GM23338 (cell line): ENCODE results near the gene RAD51B.

Experiments used
- CREB1 ChIP-seq: fragments of 250-450 bp; sonication (Bioruptor Pico); IDR thresholded peaks from 2 replicates; pipeline ENCODE4 v1.5.0; 2020; ENCODE audit warnings: low read depth, mild to moderate bottlenecking, moderate library complexity
- CTCF ChIP-seq, 2 experiments: fragments of 200-600 bp in 1 of 2; sonication (generic) in 1 of 2; conservative IDR thresholded peaks; 2 replicates each; pipeline versions ENCODE4 v1.5.1 to v1.6.1; 2016 to 2017; ENCODE audit warnings: antibody characterized with exemption in 2 of 2, low read depth in 2 of 2, mild to moderate bottlenecking in 2 of 2, moderate library complexity in 1 of 2
- EZH2 ChIP-seq: fragments of 200-600 bp; sonication (generic); IDR thresholded peaks from one replicate; pipeline ENCODE4 v1.8.0; 2017; ENCODE audit warnings: antibody characterized with exemption, mild to moderate bottlenecking, low read depth; ENCODE audit not compliant: unreplicated experiment
- POLR2AphosphoS5 ChIP-seq: IDR thresholded peaks from 2 replicates; pipeline ENCODE4 v1.6.1; 2016; ENCODE audit warnings: antibody characterized with exemption, low read depth
- REST ChIP-seq: IDR thresholded peaks from one replicate; pipeline ENCODE4 v1.6.1; 2018; ENCODE audit warnings: antibody characterized with exemption; ENCODE audit not compliant: unreplicated experiment
- STAT1 ChIP-seq: IDR thresholded peaks from one replicate; pipeline ENCODE4 v1.6.1; 2016; ENCODE audit warnings: antibody characterized with exemption; ENCODE audit not compliant: unreplicated experiment
- ZNF114 ChIP-seq: fragments of 250-450 bp; sonication (Bioruptor Pico); IDR thresholded peaks from 2 replicates; pipeline ENCODE4 v1.5.0; 2020; ENCODE audit warnings: mild to moderate bottlenecking, moderate library complexity

- TF ChIP-seq CTCF (conservative IDR thresholded peaks at IDR 0.05; ENCODE audit: low read depth in 2 of 2) = no peak
- no peak for TF ChIP-seq REST
- no peak for TF ChIP-seq POLR2AphosphoS5
- no peak for TF ChIP-seq STAT1
- no peak for TF ChIP-seq CREB1
- TF ChIP-seq EZH2 = no peak
- TF ChIP-seq ZNF114 = no peak
These were observed 69.9 kb downstream of the RAD51B start for GRCh38 chr14:67889455-67889854.
